Chondrocyte (in vitro differentiated cells): ENCODE data around the gene NOM1. TPM values are rescaled to one million over a fixed set of nuclear protein-coding genes. Genes with fewer than 3 reads are reported as not detected.
A peak's percentile ranks its signal among the peaks of the same experiment; 100 is the strongest.
"Not testable (repeated sequence)": the region's sequence is repeated elsewhere in the genome, so short reads cannot be mapped to it uniquely, and the experiment has no call there.

Experiments
- DNase-seq: peaks from one replicate; pipeline ENCODE4 v3.0.0; 2021; ENCODE audit warnings: mixed read lengths, low spot score
- H3K27ac Mint-ChIP-seq: one replicate; pipeline ENCODE4 v1.8.0; 2021; ENCODE audit warnings: mild to moderate bottlenecking, moderate library complexity, mixed read lengths; ENCODE audit not compliant: unreplicated experiment
- H3K27me3 Mint-ChIP-seq: 2 replicates; pipeline ENCODE4 v1.8.0; 2021; ENCODE audit warnings: low read depth, mixed read lengths
- H3K36me3 Mint-ChIP-seq: 2 replicates; pipeline ENCODE4 v1.8.0; 2021; ENCODE audit warnings: low read depth, mixed read lengths
- H3K4me1 Mint-ChIP-seq: 2 replicates; pipeline ENCODE4 v1.8.0; 2021; ENCODE audit warnings: low read depth, mild to moderate bottlenecking, mixed read lengths
- H3K4me3 Mint-ChIP-seq: one replicate; pipeline ENCODE4 v1.8.0; 2021; ENCODE audit warnings: mild to moderate bottlenecking, moderate library complexity, mixed read lengths; ENCODE audit not compliant: unreplicated experiment
- H3K9me3 Mint-ChIP-seq: 2 replicates; pipeline ENCODE4 v1.8.0; 2021; ENCODE audit warnings: low read depth, mixed read lengths
- CTCF ChIP-seq: fragments of 200-600 bp; sonication (generic); IDR thresholded peaks from 2 replicates; pipeline ENCODE4 v1.5.0; 2021; ENCODE audit warnings: antibody characterized with exemption, mild to moderate bottlenecking, moderate library complexity
- long read RNA-seq: library from polyadenylated mRNA; stranded (forward); transcript quantifications from one replicate; pipeline ENCODE4 v2.0.0, GENCODE V29; 2021
- total RNA-seq: library from RNA; stranded (reverse); gene quantifications from 3 replicates; pipeline ENCODE4 v1.2.1, GENCODE V29; 2021

NOM1 gene
- 13.7 to 19.3 TPM (median 16.9 TPM) in 3 replicates for total RNA-seq
- long read RNA-seq, full-length matches to known transcripts: 6 of 9 reads
- long read RNA-seq, partial matches to known transcripts: 1 of 9 reads
- long read RNA-seq, other reads (novel, unspliced or antisense): 2 of 9 reads

- no peak for DNase-seq
- Mint-ChIP-seq H3K36me3 (peaks cover 9% of the 10 kb centered on the region), H3K9me3 (no peaks in the 10 kb centered on the region), H3K27me3 (peaks cover 7% of the 10 kb centered on the region), H3K4me3 (peak within 1 kb of the TSS; percentile 100), H3K4me1 (peaks cover 32% of the 10 kb centered on the region), H3K27ac (peak within 1 kb of the TSS; percentile 98)
- TF ChIP-seq CTCF: peak; percentile 82
Observed at GRCh38 chr7:156949541-156950380, at the start of gene NOM1. TSS of gene NOM1 (plus strand) at chr7:156949712. CDS start at chr7:156949738, 26 bp downstream.

GRCh38 chr7:156900093-156900492, 49.4 kb upstream of the NOM1 start:
- not testable (repeated sequence) for H3K27ac Mint-ChIP-seq, H3K36me3 Mint-ChIP-seq, DNase-seq, H3K27me3 Mint-ChIP-seq, H3K9me3 Mint-ChIP-seq, H3K4me3 Mint-ChIP-seq
- peaks cover 10% of the 10 kb centered on the region for H3K4me1 Mint-ChIP-seq

- Mint-ChIP-seq H3K4me3 (no peak overlapping the region), H3K4me1 (peaks cover 3% of the 10 kb centered on the region), H3K36me3 (no peaks in the 10 kb centered on the region), H3K27me3 (no peaks in the 10 kb centered on the region), H3K9me3 (no peaks in the 10 kb centered on the region), H3K27ac (no peak overlapping the region)
- DNase-seq: no peak
- no peak for TF ChIP-seq CTCF
Observed at GRCh38 chr7:156903232-156903909, 46.1 kb upstream of the NOM1 start.

GRCh38 chr7:156906200-156906649, 43.3 kb upstream of the NOM1 start:
- H3K27ac Mint-ChIP-seq: no peak overlapping the region
- no peak for DNase-seq
- no peaks in the 10 kb centered on the region for H3K9me3 Mint-ChIP-seq
- TF ChIP-seq CTCF: no peak
- H3K27me3 Mint-ChIP-seq: peaks cover 2% of the 10 kb centered on the region
- H3K36me3 Mint-ChIP-seq: no peaks in the 10 kb centered on the region
- H3K4me1 Mint-ChIP-seq: peaks cover 8% of the 10 kb centered on the region
- no peak overlapping the region for H3K4me3 Mint-ChIP-seq

- Mint-ChIP-seq H3K27me3 (peaks cover 11% of the 10 kb centered on the region), H3K36me3 (peaks cover 5% of the 10 kb centered on the region), H3K9me3 (no peaks in the 10 kb centered on the region), H3K27ac (no peak overlapping the region), H3K4me1 (peaks cover 8% of the 10 kb centered on the region), H3K4me3 (no peak overlapping the region)
- no peak for DNase-seq
- TF ChIP-seq CTCF: no peak
Observed at GRCh38 chr7:156907656-156908055, 41.9 kb upstream of the NOM1 start.

GRCh38 chr7:156909574-156910252, 39.8 kb upstream of the NOM1 start:
- DNase-seq, H3K9me3 Mint-ChIP-seq, H3K4me3 Mint-ChIP-seq, H3K4me1 Mint-ChIP-seq, H3K27ac Mint-ChIP-seq, H3K36me3 Mint-ChIP-seq: not testable (repeated sequence)
- peaks cover 15% of the 10 kb centered on the region for H3K27me3 Mint-ChIP-seq
